SK-N-SH treated with all-trans-retinoic acid at 6 μM for 48 hours (cell line): ENCODE results near the gene VHLL.

Experiments used
- ATAC-seq: fragments of 200-7000 bp; cut with Tn5 transposase; 3 replicates; pipeline ENCODE4 v1.9.1; 2020; ENCODE audit warnings: mild to moderate bottlenecking, moderate library complexity
- ARNTL ChIP-seq: fragments of 450-650 bp; formaldehyde crosslinking; IDR thresholded peaks from 2 replicates; pipeline ENCODE4 v1.5.0; 2020; ENCODE audit warnings: low read depth, mild to moderate bottlenecking, moderate library complexity, borderline replicate concordance
- BACH2 ChIP-seq: fragments of 250-450 bp; sonication (Bioruptor Pico); IDR thresholded peaks from 2 replicates; pipeline ENCODE4 v1.9.0; 2021; ENCODE audit warnings: mild to moderate bottlenecking, borderline replicate concordance
- CSDC2 ChIP-seq: fragments of 250-450 bp; sonication (Bioruptor Pico); IDR thresholded peaks from 2 replicates; pipeline ENCODE4 v1.5.0; 2020; ENCODE audit warnings: mild to moderate bottlenecking, moderate library complexity
- ESRRG ChIP-seq: fragments of 250-450 bp; sonication (Bioruptor Pico); IDR thresholded peaks from 2 replicates; pipeline ENCODE4 v1.6.1; 2021; ENCODE audit warnings: mild to moderate bottlenecking
- GLIS3 ChIP-seq: fragments of 250-450 bp; sonication (Bioruptor Pico); IDR thresholded peaks from 2 replicates; pipeline ENCODE4 v1.5.0; 2020; ENCODE audit warnings: mild to moderate bottlenecking, moderate library complexity
- ISL1 ChIP-seq: fragments of 250-450 bp; sonication (Bioruptor Pico); IDR thresholded peaks from 2 replicates; pipeline ENCODE4 v2.1.2; 2022; ENCODE audit warnings: mild to moderate bottlenecking, moderate library complexity
- OSR1 ChIP-seq: fragments of 250-450 bp; sonication (Bioruptor Pico); IDR thresholded peaks from 2 replicates; pipeline ENCODE4 v1.8.0; 2022; ENCODE audit warnings: moderate library complexity, mild to moderate bottlenecking, inconsistent platforms
- PATZ1 ChIP-seq: fragments of 250-450 bp; sonication (Bioruptor Pico); IDR thresholded peaks from 2 replicates; pipeline ENCODE4 v1.8.0; 2020; ENCODE audit warnings: mild to moderate bottlenecking, moderate library complexity, borderline replicate concordance
- PPARA ChIP-seq: fragments of 250-450 bp; sonication (Bioruptor Pico); IDR thresholded peaks from 2 replicates; pipeline ENCODE4 v1.5.0; 2020; ENCODE audit warnings: mild to moderate bottlenecking, borderline replicate concordance
- RARB ChIP-seq: fragments of 250-450 bp; sonication (Bioruptor Pico); IDR thresholded peaks from 2 replicates; pipeline ENCODE4 v1.8.0; 2021; ENCODE audit warnings: mild to moderate bottlenecking, moderate library complexity
- SNAI2 ChIP-seq: fragments of 250-450 bp; sonication (Bioruptor Pico); IDR thresholded peaks from 2 replicates; pipeline ENCODE4 v1.5.0; 2020; ENCODE audit warnings: mild to moderate bottlenecking, moderate library complexity
- TCF4 ChIP-seq: fragments of 250-450 bp; sonication (Bioruptor Pico); IDR thresholded peaks from 2 replicates; pipeline ENCODE4 v1.8.0; 2021; ENCODE audit warnings: mild to moderate bottlenecking, moderate library complexity, borderline replicate concordance
- TOX ChIP-seq: fragments of 250-450 bp; sonication (Bioruptor Pico); IDR thresholded peaks from 2 replicates; pipeline ENCODE4 v1.8.0; 2021; ENCODE audit warnings: mild to moderate bottlenecking, moderate library complexity, borderline replicate concordance
- ZC3H10 ChIP-seq: fragments of 250-450 bp; sonication (Bioruptor Pico); IDR thresholded peaks from 2 replicates; pipeline ENCODE4 v1.5.1; 2021; ENCODE audit warnings: mild to moderate bottlenecking, moderate library complexity
- ZFP3 ChIP-seq: fragments of 250-450 bp; sonication (Bioruptor Pico); IDR thresholded peaks from 2 replicates; pipeline ENCODE4 v1.5.0; 2020; ENCODE audit warnings: mild to moderate bottlenecking, moderate library complexity
- ZFP30 ChIP-seq: fragments of 450-650 bp; formaldehyde crosslinking; IDR thresholded peaks from 2 replicates; pipeline ENCODE4 v1.5.0; 2022; ENCODE audit warnings: mild to moderate bottlenecking, moderate library complexity
- ZNF565 ChIP-seq: fragments of 450-650 bp; formaldehyde crosslinking; conservative IDR thresholded peaks from 2 replicates; pipeline ENCODE4 v1.5.0; 2020; ENCODE audit warnings: low read depth, mild to moderate bottlenecking, moderate library complexity
- ZNF70 ChIP-seq: fragments of 450-650 bp; formaldehyde crosslinking; IDR thresholded peaks from 2 replicates; pipeline ENCODE4 v1.5.0; 2020; ENCODE audit warnings: mild to moderate bottlenecking, moderate library complexity
- ZNF8 ChIP-seq: fragments of 450-650 bp; formaldehyde crosslinking; IDR thresholded peaks from 2 replicates; pipeline ENCODE4 v1.5.0; 2020; ENCODE audit warnings: mild to moderate bottlenecking, moderate library complexity
- TF ChIP-seq, protein P1 (sequence below): fragments of 250-450 bp; sonication (Bioruptor Pico); IDR thresholded peaks from 2 replicates; pipeline ENCODE4 v1.5.1; 2021; ENCODE audit warnings: mild to moderate bottlenecking, moderate library complexity
- TF ChIP-seq, protein P2 (sequence below): fragments of 250-450 bp; sonication (Bioruptor Pico); IDR thresholded peaks from 2 replicates; pipeline ENCODE4 v1.8.0; 2021; ENCODE audit warnings: low read depth, mild to moderate bottlenecking, moderate library complexity, borderline replicate concordance
- TF ChIP-seq, protein P3 (sequence below): fragments of 250-450 bp; sonication (Bioruptor Pico); IDR thresholded peaks from 2 replicates; pipeline ENCODE4 v1.5.1; 2020; ENCODE audit warnings: low read depth, mild to moderate bottlenecking, moderate library complexity
- TF ChIP-seq, protein P4 (sequence below): fragments of 250-450 bp; sonication (Bioruptor Pico); IDR thresholded peaks from 2 replicates; pipeline ENCODE4 v1.5.0; 2020; ENCODE audit warnings: mild to moderate bottlenecking, moderate library complexity

The VHLL gene

GRCh38 chr1:156279837-156280236, 19.3 kb downstream of the VHLL start:
- no peak for TF ChIP-seq TOX
- TF ChIP-seq, protein P1, sequence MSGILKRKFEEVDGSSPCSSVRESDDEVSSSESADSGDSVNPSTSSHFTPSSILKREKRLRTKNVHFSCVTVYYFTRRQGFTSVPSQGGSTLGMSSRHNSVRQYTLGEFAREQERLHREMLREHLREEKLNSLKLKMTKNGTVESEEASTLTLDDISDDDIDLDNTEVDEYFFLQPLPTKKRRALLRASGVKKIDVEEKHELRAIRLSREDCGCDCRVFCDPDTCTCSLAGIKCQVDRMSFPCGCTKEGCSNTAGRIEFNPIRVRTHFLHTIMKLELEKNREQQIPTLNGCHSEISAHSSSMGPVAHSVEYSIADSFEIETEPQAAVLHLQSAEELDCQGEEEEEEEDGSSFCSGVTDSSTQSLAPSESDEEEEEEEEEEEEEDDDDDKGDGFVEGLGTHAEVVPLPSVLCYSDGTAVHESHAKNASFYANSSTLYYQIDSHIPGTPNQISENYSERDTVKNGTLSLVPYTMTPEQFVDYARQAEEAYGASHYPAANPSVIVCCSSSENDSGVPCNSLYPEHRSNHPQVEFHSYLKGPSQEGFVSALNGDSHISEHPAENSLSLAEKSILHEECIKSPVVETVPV = no peak
- no peak for TF ChIP-seq ZFP3 (CRISPR knock-in tag)
- TF ChIP-seq ARNTL (CRISPR knock-in tag) = no peak
- TF ChIP-seq OSR1 (CRISPR knock-in tag) = no peak
- TF ChIP-seq ZFP30 (CRISPR knock-in tag) = no peak
- TF ChIP-seq, protein P2, sequence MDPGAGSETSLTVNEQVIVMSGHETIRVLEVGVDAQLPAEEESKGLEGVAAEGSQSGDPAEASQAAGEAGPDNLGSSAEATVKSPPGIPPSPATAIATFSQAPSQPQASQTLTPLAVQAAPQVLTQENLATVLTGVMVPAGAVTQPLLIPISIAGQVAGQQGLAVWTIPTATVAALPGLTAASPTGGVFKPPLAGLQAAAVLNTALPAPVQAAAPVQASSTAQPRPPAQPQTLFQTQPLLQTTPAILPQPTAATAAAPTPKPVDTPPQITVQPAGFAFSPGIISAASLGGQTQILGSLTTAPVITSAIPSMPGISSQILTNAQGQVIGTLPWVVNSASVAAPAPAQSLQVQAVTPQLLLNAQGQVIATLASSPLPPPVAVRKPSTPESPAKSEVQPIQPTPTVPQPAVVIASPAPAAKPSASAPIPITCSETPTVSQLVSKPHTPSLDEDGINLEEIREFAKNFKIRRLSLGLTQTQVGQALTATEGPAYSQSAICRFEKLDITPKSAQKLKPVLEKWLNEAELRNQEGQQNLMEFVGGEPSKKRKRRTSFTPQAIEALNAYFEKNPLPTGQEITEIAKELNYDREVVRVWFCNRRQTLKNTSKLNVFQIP (CRISPR knock-in tag) = no peak
- TF ChIP-seq, protein P3, sequence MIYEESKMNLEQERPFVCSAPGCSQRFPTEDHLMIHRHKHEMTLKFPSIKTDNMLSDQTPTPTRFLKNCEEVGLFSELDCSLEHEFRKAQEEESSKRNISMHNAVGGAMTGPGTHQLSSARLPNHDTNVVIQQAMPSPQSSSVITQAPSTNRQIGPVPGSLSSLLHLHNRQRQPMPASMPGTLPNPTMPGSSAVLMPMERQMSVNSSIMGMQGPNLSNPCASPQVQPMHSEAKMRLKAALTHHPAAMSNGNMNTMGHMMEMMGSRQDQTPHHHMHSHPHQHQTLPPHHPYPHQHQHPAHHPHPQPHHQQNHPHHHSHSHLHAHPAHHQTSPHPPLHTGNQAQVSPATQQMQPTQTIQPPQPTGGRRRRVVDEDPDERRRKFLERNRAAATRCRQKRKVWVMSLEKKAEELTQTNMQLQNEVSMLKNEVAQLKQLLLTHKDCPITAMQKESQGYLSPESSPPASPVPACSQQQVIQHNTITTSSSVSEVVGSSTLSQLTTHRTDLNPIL (CRISPR knock-in tag) = no peak
- TF ChIP-seq ZNF8 (CRISPR knock-in tag) = no peak
- TF ChIP-seq PATZ1 = no peak
- no peak for TF ChIP-seq ZC3H10 (CRISPR knock-in tag)
- TF ChIP-seq GLIS3 = no peak
- TF ChIP-seq, protein P4, sequence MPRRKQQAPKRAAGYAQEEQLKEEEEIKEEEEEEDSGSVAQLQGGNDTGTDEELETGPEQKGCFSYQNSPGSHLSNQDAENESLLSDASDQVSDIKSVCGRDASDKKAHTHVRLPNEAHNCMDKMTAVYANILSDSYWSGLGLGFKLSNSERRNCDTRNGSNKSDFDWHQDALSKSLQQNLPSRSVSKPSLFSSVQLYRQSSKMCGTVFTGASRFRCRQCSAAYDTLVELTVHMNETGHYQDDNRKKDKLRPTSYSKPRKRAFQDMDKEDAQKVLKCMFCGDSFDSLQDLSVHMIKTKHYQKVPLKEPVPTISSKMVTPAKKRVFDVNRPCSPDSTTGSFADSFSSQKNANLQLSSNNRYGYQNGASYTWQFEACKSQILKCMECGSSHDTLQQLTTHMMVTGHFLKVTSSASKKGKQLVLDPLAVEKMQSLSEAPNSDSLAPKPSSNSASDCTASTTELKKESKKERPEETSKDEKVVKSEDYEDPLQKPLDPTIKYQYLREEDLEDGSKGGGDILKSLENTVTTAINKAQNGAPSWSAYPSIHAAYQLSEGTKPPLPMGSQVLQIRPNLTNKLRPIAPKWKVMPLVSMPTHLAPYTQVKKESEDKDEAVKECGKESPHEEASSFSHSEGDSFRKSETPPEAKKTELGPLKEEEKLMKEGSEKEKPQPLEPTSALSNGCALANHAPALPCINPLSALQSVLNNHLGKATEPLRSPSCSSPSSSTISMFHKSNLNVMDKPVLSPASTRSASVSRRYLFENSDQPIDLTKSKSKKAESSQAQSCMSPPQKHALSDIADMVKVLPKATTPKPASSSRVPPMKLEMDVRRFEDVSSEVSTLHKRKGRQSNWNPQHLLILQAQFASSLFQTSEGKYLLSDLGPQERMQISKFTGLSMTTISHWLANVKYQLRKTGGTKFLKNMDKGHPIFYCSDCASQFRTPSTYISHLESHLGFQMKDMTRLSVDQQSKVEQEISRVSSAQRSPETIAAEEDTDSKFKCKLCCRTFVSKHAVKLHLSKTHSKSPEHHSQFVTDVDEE (CRISPR knock-in tag) = no peak
- TF ChIP-seq ESRRG (CRISPR knock-in tag) = no peak
- TF ChIP-seq SNAI2 (CRISPR knock-in tag) = no peak
- no peak for TF ChIP-seq ISL1
- TF ChIP-seq RARB (CRISPR knock-in tag) = no peak
- no peak for TF ChIP-seq ZNF565 (CRISPR knock-in tag)
- TF ChIP-seq CSDC2 (CRISPR knock-in tag) = no peak
- TF ChIP-seq TCF4 (CRISPR knock-in tag) = no peak
- TF ChIP-seq, all 23 proteins: peak for 0

DNA sequence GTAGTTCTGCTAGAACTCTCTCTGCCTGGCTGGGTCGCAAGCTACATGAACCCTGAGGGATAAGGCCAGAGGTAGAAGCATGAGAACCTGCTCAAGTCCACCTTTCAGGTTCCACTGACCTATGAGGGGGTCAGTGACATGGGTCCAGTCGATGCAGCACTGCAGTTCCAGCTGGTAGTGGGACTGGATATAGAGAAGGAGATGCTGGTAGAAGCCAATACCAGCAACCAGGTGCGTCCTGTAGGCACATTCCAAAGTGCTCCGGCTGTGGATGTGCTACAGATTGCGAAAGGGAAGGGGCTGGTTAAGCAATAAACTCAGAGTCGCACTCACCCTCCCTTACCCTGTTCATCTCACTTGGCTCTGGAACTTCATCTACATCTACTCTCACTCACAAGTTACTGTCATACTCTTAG, 22.1 kb downstream of the VHLL start:
- no peak for ATAC-seq
- TF ChIP-seq ARNTL (CRISPR knock-in tag) = no peak
- TF ChIP-seq ZNF8 (CRISPR knock-in tag) = no peak
- no peak for TF ChIP-seq BACH2
- no peak for TF ChIP-seq TCF4 (CRISPR knock-in tag)
- TF ChIP-seq OSR1 (CRISPR knock-in tag) = no peak
- no peak for TF ChIP-seq ZNF70
- no peak for TF ChIP-seq CSDC2 (CRISPR knock-in tag)
- TF ChIP-seq ZFP3 (CRISPR knock-in tag) = no peak
- TF ChIP-seq ZC3H10 (CRISPR knock-in tag) = no peak
- TF ChIP-seq, protein P4 (CRISPR knock-in tag) = no peak
- TF ChIP-seq RARB (CRISPR knock-in tag) = no peak
- TF ChIP-seq ZFP30 (CRISPR knock-in tag) = no peak
- TF ChIP-seq SNAI2 (CRISPR knock-in tag) = no peak
- TF ChIP-seq, protein P1 = no peak
- no peak for TF ChIP-seq TOX
- no peak for TF ChIP-seq PPARA (CRISPR knock-in tag)

More at GRCh38 chr1:156279837-156280236, 19.3 kb downstream of the VHLL start:
- ATAC-seq = no peak
